ENCODE results near the gene NPAS3.

DNA sequence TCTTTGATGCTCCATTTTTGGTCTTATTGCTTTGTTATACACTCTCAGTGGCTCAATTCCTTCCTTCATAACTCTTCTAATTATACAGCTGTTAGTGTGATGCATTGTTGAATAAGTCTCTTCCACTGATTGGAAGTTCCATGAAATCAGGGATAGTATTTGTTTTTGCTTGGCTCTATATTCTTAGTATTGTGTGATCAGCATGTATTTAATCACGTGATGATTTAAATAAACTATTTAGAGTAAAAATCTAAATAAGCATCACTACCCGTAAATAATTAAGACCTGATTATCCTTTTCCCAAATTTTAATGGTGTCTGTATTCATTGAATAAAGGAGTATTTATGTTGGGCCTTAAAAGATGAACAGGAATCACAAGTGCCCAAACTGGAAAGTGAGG lies 355.7 kb downstream of the NPAS3 start:
- TF ChIP-seq CTCF (IDR thresholded peaks at IDR 0.05) (no peak), POLR2AphosphoS5 (IDR thresholded peaks at IDR 0.05) (no peak), POLR2A (IDR thresholded peaks at IDR 0.05) (no peak), EP300 (IDR thresholded peaks at IDR 0.05) (no peak)
